PC-3 (cell line): ENCODE data around the gene STARD5.

Experiments
- EZH2 ChIP-seq: fragments of 300-600 bp; sonication (generic); IDR thresholded peaks from one replicate; pipeline ENCODE4 v1.6.1; 2017; ENCODE audit warnings: antibody characterized with exemption, mild to moderate bottlenecking, low read length; ENCODE audit not compliant: unreplicated experiment
- TF ChIP-seq, protein P1 (sequence below): fragments of 300-600 bp; sonication (generic); conservative IDR thresholded peaks from 2 replicates; pipeline ENCODE4 v1.5.1; 2017; ENCODE audit warnings: antibody characterized with exemption, low read depth, mild to moderate bottlenecking, low read length

DNA sequence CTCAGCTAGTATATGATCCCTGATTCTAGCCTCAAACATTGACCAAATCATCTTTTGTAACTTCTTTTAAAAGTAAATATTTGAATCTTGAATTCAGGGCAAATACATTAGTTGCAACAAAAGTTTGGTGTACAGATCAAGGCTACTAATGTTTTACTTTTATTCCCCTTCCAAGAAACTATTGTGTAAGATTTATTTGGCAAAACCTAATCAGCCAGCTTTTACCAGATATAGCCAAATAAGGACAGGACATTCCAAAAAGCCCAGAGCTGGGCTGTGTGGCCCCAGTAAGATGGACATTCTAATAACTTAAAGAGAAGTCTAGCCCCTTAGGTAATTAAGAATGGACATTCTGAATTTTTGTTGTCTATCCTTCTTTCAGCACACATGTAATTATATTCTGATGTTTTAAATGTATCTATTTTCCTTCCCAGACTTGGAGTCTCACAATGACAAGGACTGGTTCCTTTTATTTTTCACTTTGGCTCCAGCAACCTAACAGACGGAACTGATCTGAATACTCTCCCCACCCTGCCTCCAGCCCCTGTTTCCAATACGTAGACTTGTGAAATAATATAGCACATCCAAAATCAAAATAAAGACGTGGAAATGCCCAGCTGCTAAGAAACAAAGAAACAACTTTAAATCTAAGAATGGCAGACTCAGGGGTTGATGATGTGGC lies 48.1 kb downstream of the STARD5 start:
- TF ChIP-seq, protein P1, sequence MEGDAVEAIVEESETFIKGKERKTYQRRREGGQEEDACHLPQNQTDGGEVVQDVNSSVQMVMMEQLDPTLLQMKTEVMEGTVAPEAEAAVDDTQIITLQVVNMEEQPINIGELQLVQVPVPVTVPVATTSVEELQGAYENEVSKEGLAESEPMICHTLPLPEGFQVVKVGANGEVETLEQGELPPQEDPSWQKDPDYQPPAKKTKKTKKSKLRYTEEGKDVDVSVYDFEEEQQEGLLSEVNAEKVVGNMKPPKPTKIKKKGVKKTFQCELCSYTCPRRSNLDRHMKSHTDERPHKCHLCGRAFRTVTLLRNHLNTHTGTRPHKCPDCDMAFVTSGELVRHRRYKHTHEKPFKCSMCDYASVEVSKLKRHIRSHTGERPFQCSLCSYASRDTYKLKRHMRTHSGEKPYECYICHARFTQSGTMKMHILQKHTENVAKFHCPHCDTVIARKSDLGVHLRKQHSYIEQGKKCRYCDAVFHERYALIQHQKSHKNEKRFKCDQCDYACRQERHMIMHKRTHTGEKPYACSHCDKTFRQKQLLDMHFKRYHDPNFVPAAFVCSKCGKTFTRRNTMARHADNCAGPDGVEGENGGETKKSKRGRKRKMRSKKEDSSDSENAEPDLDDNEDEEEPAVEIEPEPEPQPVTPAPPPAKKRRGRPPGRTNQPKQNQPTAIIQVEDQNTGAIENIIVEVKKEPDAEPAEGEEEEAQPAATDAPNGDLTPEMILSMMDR, result no peak
- no peak for TF ChIP-seq EZH2
